HEK293T (cell line): ENCODE data around the gene WWOX.

ENCODE experiments used
- BHLHE40 ChIP-seq: fragments of 450-650 bp; IDR thresholded peaks from 2 replicates; pipeline ENCODE4 v1.6.1; 2016; ENCODE audit warnings: mild to moderate bottlenecking, moderate library complexity, borderline replicate concordance
- ELF4 ChIP-seq: fragments of 450-650 bp; IDR thresholded peaks from 2 replicates; pipeline ENCODE4 v1.6.1; 2017; ENCODE audit warnings: antibody characterized with exemption
- FOXA1 ChIP-seq: fragments of 450-650 bp; IDR thresholded peaks from 2 replicates; pipeline ENCODE4 v1.6.1; 2016; ENCODE audit warnings: mild to moderate bottlenecking
- FOXM1 ChIP-seq: fragments of 450-650 bp; IDR thresholded peaks from 2 replicates; pipeline ENCODE4 v1.6.1; 2017; ENCODE audit warnings: mild to moderate bottlenecking, borderline replicate concordance
- HDGF ChIP-seq: fragments of 450-650 bp; IDR thresholded peaks from 2 replicates; pipeline ENCODE4 v1.6.1; 2017; ENCODE audit warnings: antibody characterized with exemption, borderline replicate concordance
- SP1 ChIP-seq: fragments of 450-650 bp; IDR thresholded peaks from 2 replicates; pipeline ENCODE4 v1.6.1; 2017
- SUZ12 ChIP-seq: fragments of 450-650 bp; IDR thresholded peaks from 2 replicates; pipeline ENCODE4 v1.6.1; 2016; ENCODE audit warnings: mild to moderate bottlenecking
- TARDBP ChIP-seq: fragments of 450-650 bp; IDR thresholded peaks from 2 replicates; pipeline ENCODE4 v1.6.1; 2016

DNA sequence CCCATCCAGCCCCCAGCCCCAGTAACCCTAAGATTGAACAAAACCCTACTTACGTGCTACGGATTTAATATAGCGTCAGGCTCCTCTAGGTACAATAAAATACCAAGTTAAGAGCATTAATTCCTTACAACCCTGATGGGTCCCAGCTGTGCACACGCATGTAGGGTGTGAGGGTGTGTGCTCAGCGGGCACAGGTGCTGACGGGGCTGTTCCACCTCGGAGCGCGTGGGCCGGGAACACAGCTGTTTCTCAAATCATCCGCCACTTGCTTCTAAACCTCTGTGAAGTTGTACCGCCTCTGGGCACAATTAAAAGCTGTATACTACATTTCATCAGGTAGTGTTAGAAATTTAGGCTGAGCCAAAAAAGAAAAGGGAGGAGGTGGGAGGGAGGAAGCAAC is 1022.5 kb downstream of the WWOX start:
- no peak for TF ChIP-seq SUZ12
- no peak for TF ChIP-seq FOXM1
- TF ChIP-seq SP1: no peak
- TF ChIP-seq HDGF: no peak
- no peak for TF ChIP-seq BHLHE40
- no peak for TF ChIP-seq FOXA1
- no peak for TF ChIP-seq TARDBP
- TF ChIP-seq ELF4: no peak
